K562 (cell line): Measurements from ENCODE around the gene BBX. TPM values are rescaled to one million over a fixed set of nuclear protein-coding genes. Genes with fewer than 3 reads are reported as not detected.
A peak's percentile ranks its signal among the peaks of the same experiment; 100 is the strongest.

Source experiments
- ATAC-seq: fragments of 200-7000 bp; cut with Tn5 transposase; 3 replicates; pipeline ENCODE4 v1.9.1; 2020; ENCODE audit warnings: moderate library complexity
- BruUV-seq: library from RNA; stranded (reverse); fragments of 400-500 nt; replicated peaks from 2 replicates; lab custom pipeline; 2021; lab: Mats Ljungman, UMichigan
- CTCF ChIA-PET: fragments of 300-600 bp; formaldehyde crosslinking; extraction: SDS; loops from one replicate; lab custom pipeline; 2021; ENCODE audit warnings: low intra/inter-chr PET ratio; lab: Yijun Ruan, JAX
- POLR2A ChIA-PET: fragments of 300-600, 350-650 bp; sonication (Branson Sonifier 250); formaldehyde crosslinking; extraction: SDS; loops from one replicate; lab custom pipeline; 2021; ENCODE audit warnings: antibody characterized with exemption, inconsistent platforms; lab: Yijun Ruan, JAX
- DNase-seq, 4 experiments: peaks; one replicate each; pipeline versions ENCODE4 v3.0.0 to v3.0.0-alpha.2; 2011 to 2018; ENCODE audit warnings: low spot score in 3 of 4, mixed read lengths in 3 of 4; ENCODE audit errors: extremely low read depth in 1 of 4
- FAIRE-seq: peaks from 2 replicates; lab custom pipeline; 2011; peaks lifted over from hg19 to GRCh38; lab: Jason Lieb, UNC
- H2AFZ ChIP-seq: 2 replicates; pipeline ENCODE4 v1.6.0; 2011; ENCODE audit warnings: low read depth, low read length, control low read depth, inconsistent platforms
- H3K27ac ChIP-seq: fragments of 200-600 bp; 3 replicates; pipeline ENCODE4 v1.8.0; 2011; ENCODE audit warnings: low read depth, mild to moderate bottlenecking, control low read depth, inconsistent platforms, low read length, moderate library complexity, mixed read lengths; ENCODE audit errors: extremely low read depth
- H3K27me3 ChIP-seq, 2 experiments: fragments of 300-600 bp in 1 of 2; 2 replicates in 1 of 2; 3 replicates in 1 of 2; pipeline versions ENCODE4 v1.6.0 to v1.8.0; 2011; ENCODE audit warnings: inconsistent platforms in 2 of 2, low read length in 2 of 2, mild to moderate bottlenecking in 1 of 2, mixed read lengths in 1 of 2, moderate library complexity in 1 of 2; ENCODE audit not compliant: control insufficient read depth in 2 of 2, insufficient read depth in 2 of 2
- H3K36me3 ChIP-seq: fragments of 300-600 bp; 3 replicates; pipeline ENCODE4 v1.8.0; 2011; ENCODE audit warnings: mild to moderate bottlenecking, low read length, inconsistent platforms; ENCODE audit not compliant: control insufficient read depth, insufficient read depth
- H3K4me1 ChIP-seq, 2 experiments: fragments of 200-600 bp in 1 of 2; replicated peaks in 1 of 2; 2 replicates in 1 of 2; 3 replicates in 1 of 2; pipeline versions ENCODE4 v1.5.1 to v1.8.0; 2011; ENCODE audit warnings: inconsistent platforms in 2 of 2, low read length in 2 of 2, mild to moderate bottlenecking in 1 of 2, mixed read lengths in 1 of 2, moderate library complexity in 1 of 2; ENCODE audit not compliant: control insufficient read depth in 2 of 2, insufficient read depth in 2 of 2
- H3K4me2 ChIP-seq: 2 replicates; pipeline ENCODE4 v1.6.1; 2011; ENCODE audit warnings: low read length, control low read depth, inconsistent platforms, mixed read lengths; ENCODE audit not compliant: insufficient read depth
- H3K4me3 ChIP-seq: fragments of 200-600 bp; sonication (generic), shearing (Covaris generic); 2 replicates; pipeline ENCODE4 v1.5.1; 2016; ENCODE audit warnings: control low read depth, inconsistent platforms
- H3K79me2 ChIP-seq: fragments of 200-600 bp; 3 replicates; pipeline ENCODE4 v1.8.0; 2011; ENCODE audit warnings: low read length, inconsistent platforms; ENCODE audit not compliant: control insufficient read depth, insufficient read depth
- H3K9ac ChIP-seq, 2 experiments: 2 replicates each; pipeline versions ENCODE4 v1.6.0 to v1.6.1; 2011; ENCODE audit warnings: low read depth in 2 of 2, low read length in 2 of 2, control low read depth in 1 of 2, inconsistent platforms in 1 of 2, mild to moderate bottlenecking in 1 of 2, mixed read lengths in 1 of 2; ENCODE audit not compliant: insufficient read depth in 1 of 2
- H3K9me1 ChIP-seq: one replicate; pipeline ENCODE4 v1.6.0; 2011; ENCODE audit warnings: inconsistent platforms, mild to moderate bottlenecking, low read length, moderate library complexity; ENCODE audit not compliant: control insufficient read depth, insufficient read depth
- H3K9me3 ChIP-seq: replicated peaks from 2 replicates; pipeline ENCODE4 v1.5.1; 2011; ENCODE audit warnings: low read depth, low read length, inconsistent platforms; ENCODE audit not compliant: control insufficient read depth, insufficient read depth
- H4K20me1 ChIP-seq: replicated peaks from 2 replicates; pipeline ENCODE4 v1.6.1; 2011; ENCODE audit warnings: low read length, inconsistent platforms, mixed read lengths; ENCODE audit not compliant: control insufficient read depth, insufficient read depth
- HDAC6 ChIP-seq: IDR thresholded peaks from 2 replicates; pipeline ENCODE4 v1.6.1; 2012; ENCODE audit warnings: low read depth, mild to moderate bottlenecking, control low read depth, inconsistent platforms, low read length, moderate library complexity
- RAD21 ChIP-seq, 2 experiments: fragments of 250-450 bp in 1 of 2; fragments of 450-650 bp in 1 of 2; sonication (Bioruptor Pico) in 1 of 2; formaldehyde crosslinking in 1 of 2; IDR thresholded peaks in 1 of 2; conservative IDR thresholded peaks in 1 of 2; 2 replicates each; pipeline versions ENCODE4 v1.4.0 to v1.8.0; 2020 to 2022; ENCODE audit warnings: mild to moderate bottlenecking in 2 of 2, moderate library complexity in 1 of 2
- WGBS: fragments of 100-300 bp; shearing (Covaris generic); methylation state at CpG from one replicate; pipeline ENCODE4 v1.1.6; 2016; ENCODE audit warnings: low coverage, mixed read lengths; ENCODE audit not compliant: insufficient coverage; ENCODE audit errors: missing lambda C conversion rate; 5-methylcytosine and 5-hydroxymethylcytosine counted together
- in situ Hi-C: fragments of 300-500 bp; cut with MboI; formaldehyde crosslinking; loops from 4 replicates; pipeline ENCODE4 v1.15.0; 2018; ENCODE audit warnings: inconsistent platforms, mixed read lengths
- intact Hi-C: fragments of 100-400 bp; cut with micrococcal nuclease; formaldehyde crosslinking; loops from 2 replicates; pipeline ENCODE4 v1.14.2; 2022
- polyA plus RNA-seq, 8 experiments: library from polyadenylated mRNA; depleted of rRNA in 4 of 8; stranded (reverse) in 5 of 8; unstranded in 3 of 8; fragments of >200 nt; fragmentation: Nextera tagmentation in 2 of 8; fragmentation: Illumina TruSeq in 1 of 8; extraction: Ambion mirVana in 2 of 8; extraction: Trizol in 1 of 8; gene quantifications; 2 replicates each; pipeline versions ENCODE4 v1.2.1 to v1.2.3, GENCODE V29; 2011 to 2014; ENCODE audit warnings: inconsistent platforms in 1 of 8, missing spikeins in 1 of 8
- total RNA-seq, 7 experiments: library from RNA; depleted of rRNA in 6 of 7; stranded (reverse); fragments of >200 nt in 6 of 7; fragmentation: Illumina TruSeq in 2 of 7; extraction: Trizol in 2 of 7; gene quantifications; 2 replicates each; pipeline versions ENCODE4 v1.2.1 to v1.2.3, GENCODE V29; 2011 to 2021; ENCODE audit warnings: low replicate concordance in 1 of 7
- TF ChIP-seq, protein P1 (sequence below), 2 experiments: fragments of 450-650 bp; formaldehyde crosslinking in 1 of 2; IDR thresholded peaks; 2 replicates each; pipeline versions ENCODE4 v1.4.0 to v1.6.1; 2014 to 2020; ENCODE audit warnings: mild to moderate bottlenecking in 2 of 2, borderline replicate concordance in 1 of 2, low read depth in 1 of 2
- TF ChIP-seq, protein P2 (sequence below), 3 experiments: IDR thresholded peaks in 2 of 3; conservative IDR thresholded peaks in 1 of 3; 2 replicates each; pipeline ENCODE4 v1.5.1; 2011 to 2012; ENCODE audit warnings: low read length in 3 of 3, mild to moderate bottlenecking in 3 of 3, control low read depth in 2 of 3, improper control_type of control experiment in 1 of 3, inconsistent platforms in 1 of 3, low read depth in 1 of 3, mixed read lengths in 1 of 3, moderate library complexity in 1 of 3; ENCODE audit not compliant: insufficient read depth in 2 of 3
- TF ChIP-seq, protein P3 (sequence below): fragments of 200-800 bp; sonication (Bioruptor generic); IDR thresholded peaks from 2 replicates; pipeline ENCODE4 v1.6.1; 2016; ENCODE audit warnings: missing genetic modification characterization, missing compliant biosample characterization

Gene BBX
- total and polyA plus RNA-seq, 9 of the 15 experiments (the other 6 are each of a cell fraction or from before 2014, with no cell fraction given), result 4.9 to 19.5 (median 11.8) TPM

DNA sequence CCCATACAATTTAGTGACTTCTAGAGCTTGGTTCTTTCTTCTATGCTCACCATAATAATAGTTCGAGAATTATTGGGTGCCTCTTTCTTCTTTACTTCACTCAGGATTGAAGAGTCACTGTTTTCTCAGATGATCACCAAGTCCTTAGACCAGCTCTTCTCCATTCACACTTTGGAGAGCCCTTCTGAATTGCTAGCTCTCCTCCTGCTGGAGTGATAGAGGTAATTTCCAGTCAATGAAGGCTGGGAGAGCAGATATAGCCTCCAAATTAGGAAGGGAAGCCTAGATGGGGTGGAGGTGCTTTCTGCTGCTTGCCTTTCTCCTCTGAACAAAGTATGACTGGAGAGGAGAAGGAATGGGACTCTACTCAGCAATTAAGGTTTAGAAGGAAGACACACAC lies 10.7 kb upstream of the BBX start:
- ChIA-PET POLR2A (no interaction called here), CTCF (interaction anchor here (0.7 kb wide), 1 partner anchor 241 kb away, joined by 3 read pairs; no protein-coding TSS in a partner anchor)
- BruUV-seq, result no TSS peak

More for the DNA sequence above, 10.7 kb upstream of the BBX start:
- H3K4me3 ChIP-seq, result no peak overlapping the region
- TF ChIP-seq, protein P1, sequence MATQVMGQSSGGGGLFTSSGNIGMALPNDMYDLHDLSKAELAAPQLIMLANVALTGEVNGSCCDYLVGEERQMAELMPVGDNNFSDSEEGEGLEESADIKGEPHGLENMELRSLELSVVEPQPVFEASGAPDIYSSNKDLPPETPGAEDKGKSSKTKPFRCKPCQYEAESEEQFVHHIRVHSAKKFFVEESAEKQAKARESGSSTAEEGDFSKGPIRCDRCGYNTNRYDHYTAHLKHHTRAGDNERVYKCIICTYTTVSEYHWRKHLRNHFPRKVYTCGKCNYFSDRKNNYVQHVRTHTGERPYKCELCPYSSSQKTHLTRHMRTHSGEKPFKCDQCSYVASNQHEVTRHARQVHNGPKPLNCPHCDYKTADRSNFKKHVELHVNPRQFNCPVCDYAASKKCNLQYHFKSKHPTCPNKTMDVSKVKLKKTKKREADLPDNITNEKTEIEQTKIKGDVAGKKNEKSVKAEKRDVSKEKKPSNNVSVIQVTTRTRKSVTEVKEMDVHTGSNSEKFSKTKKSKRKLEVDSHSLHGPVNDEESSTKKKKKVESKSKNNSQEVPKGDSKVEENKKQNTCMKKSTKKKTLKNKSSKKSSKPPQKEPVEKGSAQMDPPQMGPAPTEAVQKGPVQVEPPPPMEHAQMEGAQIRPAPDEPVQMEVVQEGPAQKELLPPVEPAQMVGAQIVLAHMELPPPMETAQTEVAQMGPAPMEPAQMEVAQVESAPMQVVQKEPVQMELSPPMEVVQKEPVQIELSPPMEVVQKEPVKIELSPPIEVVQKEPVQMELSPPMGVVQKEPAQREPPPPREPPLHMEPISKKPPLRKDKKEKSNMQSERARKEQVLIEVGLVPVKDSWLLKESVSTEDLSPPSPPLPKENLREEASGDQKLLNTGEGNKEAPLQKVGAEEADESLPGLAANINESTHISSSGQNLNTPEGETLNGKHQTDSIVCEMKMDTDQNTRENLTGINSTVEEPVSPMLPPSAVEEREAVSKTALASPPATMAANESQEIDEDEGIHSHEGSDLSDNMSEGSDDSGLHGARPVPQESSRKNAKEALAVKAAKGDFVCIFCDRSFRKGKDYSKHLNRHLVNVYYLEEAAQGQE (IDR thresholded peaks at IDR 0.05; ENCODE audit: borderline replicate concordance), result no peak
- TF ChIP-seq, protein P1 (CRISPR knock-in tag; IDR thresholded peaks at IDR 0.05; ENCODE audit: low read depth), result no peak
- TF ChIP-seq, protein P2, sequence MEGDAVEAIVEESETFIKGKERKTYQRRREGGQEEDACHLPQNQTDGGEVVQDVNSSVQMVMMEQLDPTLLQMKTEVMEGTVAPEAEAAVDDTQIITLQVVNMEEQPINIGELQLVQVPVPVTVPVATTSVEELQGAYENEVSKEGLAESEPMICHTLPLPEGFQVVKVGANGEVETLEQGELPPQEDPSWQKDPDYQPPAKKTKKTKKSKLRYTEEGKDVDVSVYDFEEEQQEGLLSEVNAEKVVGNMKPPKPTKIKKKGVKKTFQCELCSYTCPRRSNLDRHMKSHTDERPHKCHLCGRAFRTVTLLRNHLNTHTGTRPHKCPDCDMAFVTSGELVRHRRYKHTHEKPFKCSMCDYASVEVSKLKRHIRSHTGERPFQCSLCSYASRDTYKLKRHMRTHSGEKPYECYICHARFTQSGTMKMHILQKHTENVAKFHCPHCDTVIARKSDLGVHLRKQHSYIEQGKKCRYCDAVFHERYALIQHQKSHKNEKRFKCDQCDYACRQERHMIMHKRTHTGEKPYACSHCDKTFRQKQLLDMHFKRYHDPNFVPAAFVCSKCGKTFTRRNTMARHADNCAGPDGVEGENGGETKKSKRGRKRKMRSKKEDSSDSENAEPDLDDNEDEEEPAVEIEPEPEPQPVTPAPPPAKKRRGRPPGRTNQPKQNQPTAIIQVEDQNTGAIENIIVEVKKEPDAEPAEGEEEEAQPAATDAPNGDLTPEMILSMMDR (IDR thresholded peaks at IDR 0.05 in 2 of 3, conservative IDR thresholded peaks at IDR 0.05 in 1 of 3; ENCODE audit: insufficient read depth in 2 of 3, low read depth in 1 of 3, low read length in 3 of 3), result peak in 1 of 3 experiments; percentile 21; a peak in 2 of 6 replicates
- TF ChIP-seq, protein P3, sequence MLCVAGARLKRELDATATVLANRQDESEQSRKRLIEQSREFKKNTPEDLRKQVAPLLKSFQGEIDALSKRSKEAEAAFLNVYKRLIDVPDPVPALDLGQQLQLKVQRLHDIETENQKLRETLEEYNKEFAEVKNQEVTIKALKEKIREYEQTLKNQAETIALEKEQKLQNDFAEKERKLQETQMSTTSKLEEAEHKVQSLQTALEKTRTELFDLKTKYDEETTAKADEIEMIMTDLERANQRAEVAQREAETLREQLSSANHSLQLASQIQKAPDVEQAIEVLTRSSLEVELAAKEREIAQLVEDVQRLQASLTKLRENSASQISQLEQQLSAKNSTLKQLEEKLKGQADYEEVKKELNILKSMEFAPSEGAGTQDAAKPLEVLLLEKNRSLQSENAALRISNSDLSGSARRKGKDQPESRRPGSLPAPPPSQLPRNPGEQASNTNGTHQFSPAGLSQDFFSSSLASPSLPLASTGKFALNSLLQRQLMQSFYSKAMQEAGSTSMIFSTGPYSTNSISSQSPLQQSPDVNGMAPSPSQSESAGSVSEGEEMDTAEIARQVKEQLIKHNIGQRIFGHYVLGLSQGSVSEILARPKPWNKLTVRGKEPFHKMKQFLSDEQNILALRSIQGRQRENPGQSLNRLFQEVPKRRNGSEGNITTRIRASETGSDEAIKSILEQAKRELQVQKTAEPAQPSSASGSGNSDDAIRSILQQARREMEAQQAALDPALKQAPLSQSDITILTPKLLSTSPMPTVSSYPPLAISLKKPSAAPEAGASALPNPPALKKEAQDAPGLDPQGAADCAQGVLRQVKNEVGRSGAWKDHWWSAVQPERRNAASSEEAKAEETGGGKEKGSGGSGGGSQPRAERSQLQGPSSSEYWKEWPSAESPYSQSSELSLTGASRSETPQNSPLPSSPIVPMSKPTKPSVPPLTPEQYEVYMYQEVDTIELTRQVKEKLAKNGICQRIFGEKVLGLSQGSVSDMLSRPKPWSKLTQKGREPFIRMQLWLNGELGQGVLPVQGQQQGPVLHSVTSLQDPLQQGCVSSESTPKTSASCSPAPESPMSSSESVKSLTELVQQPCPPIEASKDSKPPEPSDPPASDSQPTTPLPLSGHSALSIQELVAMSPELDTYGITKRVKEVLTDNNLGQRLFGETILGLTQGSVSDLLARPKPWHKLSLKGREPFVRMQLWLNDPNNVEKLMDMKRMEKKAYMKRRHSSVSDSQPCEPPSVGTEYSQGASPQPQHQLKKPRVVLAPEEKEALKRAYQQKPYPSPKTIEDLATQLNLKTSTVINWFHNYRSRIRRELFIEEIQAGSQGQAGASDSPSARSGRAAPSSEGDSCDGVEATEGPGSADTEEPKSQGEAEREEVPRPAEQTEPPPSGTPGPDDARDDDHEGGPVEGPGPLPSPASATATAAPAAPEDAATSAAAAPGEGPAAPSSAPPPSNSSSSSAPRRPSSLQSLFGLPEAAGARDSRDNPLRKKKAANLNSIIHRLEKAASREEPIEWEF (CRISPR knock-in tag), result no peak
- TF ChIP-seq RAD21 (CRISPR knock-in tag; conservative IDR thresholded peaks at IDR 0.05 in 1 of 2, IDR thresholded peaks at IDR 0.05 in 1 of 2) (peak in 1 of 2 experiments; percentile 31; a peak in 1 of 4 replicates), HDAC6 (no peak)
- H3K36me3 ChIP-seq, result no peaks in the 10 kb centered on the region
- no peak overlapping the region for H3K4me2 ChIP-seq
- in situ Hi-C loops, result no loop called here
- H3K27ac ChIP-seq, result no peak overlapping the region
- H3K9me1 ChIP-seq, result no peaks in the 10 kb centered on the region
- WGBS, result 0% methylated on average over 1 of the region's 1 CpG
- no peaks in the 10 kb centered on the region for H3K9me3 ChIP-seq
- H3K4me1 ChIP-seq, result no peaks in the 10 kb centered on the region
- FAIRE-seq (no peak), ATAC-seq (no peak), DNase-seq (no peak)
- H4K20me1 ChIP-seq, result no peaks in the 10 kb centered on the region
- H3K27me3 ChIP-seq, result no peaks in the 10 kb centered on the region; a peak in 1 of 5 replicates
- no peak overlapping the region for H3K9ac ChIP-seq
- intact Hi-C loops, result no loop called here
- no peak overlapping the region for H2AFZ ChIP-seq
- H3K79me2 ChIP-seq, result no peaks in the 10 kb centered on the region
